Stimulated activated CD4-positive, alpha-beta T cell treated with anti-CD3 and anti-CD28 coated beads, Interleukin-12 subunit alpha, Interleukin-12 subunit beta, amount 100 ng/mL, for 48 hours (primary cell): ENCODE results near the gene RAB5A.
A peak's percentile ranks its signal among the peaks of the same experiment; 100 is the strongest.
"Not testable (repeated sequence)": the region's sequence is repeated elsewhere in the genome, so short reads cannot be mapped to it uniquely, and the experiment has no call there.

ENCODE experiments used
- DNase-seq, 3 donors: peaks; one replicate each; pipeline ENCODE4 v3.0.0-alpha.2; 2020; ENCODE audit warnings: low read depth in 2 of 3, low spot score in 1 of 3

The RAB5A gene, protein sequence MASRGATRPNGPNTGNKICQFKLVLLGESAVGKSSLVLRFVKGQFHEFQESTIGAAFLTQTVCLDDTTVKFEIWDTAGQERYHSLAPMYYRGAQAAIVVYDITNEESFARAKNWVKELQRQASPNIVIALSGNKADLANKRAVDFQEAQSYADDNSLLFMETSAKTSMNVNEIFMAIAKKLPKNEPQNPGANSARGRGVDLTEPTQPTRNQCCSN

GRCh38 chr3:19946832-19947548 is at the start of gene RAB5A:
RAB5A (plus strand) TSS chr3:19947097; CDS start chr3:19950899, 3,802 bp downstream.
- peak; percentile 95 to 96 (median 95) for DNase-seq

DNA sequence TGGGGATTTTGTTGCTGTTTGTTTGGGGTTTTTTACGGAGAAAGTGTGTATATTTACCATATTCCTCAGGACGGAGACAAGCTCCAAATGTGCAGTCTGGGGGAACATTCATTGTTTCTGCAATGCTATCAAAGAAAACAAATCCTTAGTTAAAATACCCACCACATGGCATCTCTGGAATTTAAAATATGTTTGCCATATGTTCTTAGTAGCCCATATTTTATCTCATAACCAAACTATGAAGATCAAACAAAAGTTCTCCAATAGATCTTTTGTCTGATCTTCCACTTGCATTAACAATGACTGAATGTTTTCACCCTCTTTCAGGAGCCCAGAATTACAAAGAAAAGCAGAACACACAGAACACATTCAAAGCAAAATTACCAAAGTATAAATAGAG is 48.2 kb upstream of the RAB5A start:
- DNase-seq: no peak

DNA sequence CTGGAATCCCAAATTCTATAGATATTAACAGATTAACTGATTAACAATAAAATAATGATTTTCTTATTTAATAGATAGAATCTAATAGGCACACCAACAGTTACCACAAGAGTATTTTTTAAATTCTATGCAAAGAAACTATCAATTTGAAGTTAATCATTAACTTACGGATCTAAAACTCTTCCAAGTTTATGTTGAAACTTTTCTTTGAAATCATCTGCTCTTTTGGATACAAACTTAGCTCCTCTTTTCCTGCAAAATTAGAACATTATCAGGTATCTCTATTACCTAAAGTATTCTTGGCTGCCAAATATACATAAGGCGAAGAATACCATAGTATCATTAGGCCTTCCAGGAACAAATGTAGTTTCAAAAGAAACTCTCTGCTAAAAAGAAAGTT is 47.6 kb upstream of the RAB5A start:
- no peak for DNase-seq

DNA sequence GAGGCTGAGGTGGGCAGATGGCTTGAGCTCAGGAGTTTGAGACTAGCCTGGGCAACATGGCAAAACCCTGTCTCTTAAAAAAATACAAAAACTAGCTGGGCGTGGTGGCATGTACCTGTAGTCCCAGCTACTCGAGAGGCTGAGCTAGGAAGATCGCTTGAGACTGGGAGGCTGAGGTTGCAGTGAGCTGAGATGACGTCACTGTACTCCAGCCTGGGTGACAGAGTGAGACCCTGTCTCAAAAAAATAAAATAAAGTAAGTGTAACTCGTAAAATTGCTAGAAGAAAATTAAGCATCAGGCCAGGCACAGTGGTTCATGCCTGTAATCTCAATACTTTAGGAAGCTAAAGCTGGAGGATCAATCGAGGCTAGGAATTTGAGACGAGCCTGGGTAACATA is 47.1 kb upstream of the RAB5A start:
- not testable (repeated sequence) for DNase-seq

GRCh38 chr3:19901337-19901736 is 45.6 kb upstream of the RAB5A start:
- no peak for DNase-seq

- DNase-seq: no peak
Measured at GRCh38 chr3:19901918-19902317, 45.0 kb upstream of the RAB5A start.

- DNase-seq: no peak
Measured at GRCh38 chr3:19903649-19904048, 43.2 kb upstream of the RAB5A start.

DNA sequence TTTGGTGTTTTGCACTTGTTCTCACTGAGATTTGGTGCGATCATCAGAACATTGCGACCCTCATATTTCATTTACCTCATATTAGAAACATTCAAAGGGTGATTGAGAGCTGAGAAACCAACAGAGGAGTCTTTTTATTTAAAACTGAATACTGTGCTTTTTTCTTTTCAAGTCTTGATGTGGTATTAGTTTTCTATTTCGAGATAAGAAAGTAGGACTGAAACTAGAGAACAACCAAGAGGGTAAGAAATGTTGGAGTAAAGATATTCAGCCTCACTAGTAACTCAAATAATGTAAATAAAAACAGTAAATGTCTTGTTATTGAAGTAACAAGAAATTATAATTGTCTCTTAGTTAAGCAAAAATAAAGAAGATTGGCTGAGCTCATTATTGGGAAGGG is 39.4 kb upstream of the RAB5A start:
- no peak for DNase-seq

- no peak for DNase-seq
Measured at GRCh38 chr3:19911452-19911851, 35.4 kb upstream of the RAB5A start.

GRCh38 chr3:19917167-19917566 is 29.7 kb upstream of the RAB5A start:
- no peak for DNase-seq

GRCh38 chr3:19920401-19921080 is 26.4 kb upstream of the RAB5A start:
- no peak for DNase-seq

- peak in 2 of 3 donors; percentile 39 to 48 for DNase-seq
Measured at GRCh38 chr3:19931180-19931692, 15.7 kb upstream of the RAB5A start.

GRCh38 chr3:19931767-19932188 is 15.1 kb upstream of the RAB5A start:
- peak in 1 of 3 donors; percentile 27 for DNase-seq

DNA sequence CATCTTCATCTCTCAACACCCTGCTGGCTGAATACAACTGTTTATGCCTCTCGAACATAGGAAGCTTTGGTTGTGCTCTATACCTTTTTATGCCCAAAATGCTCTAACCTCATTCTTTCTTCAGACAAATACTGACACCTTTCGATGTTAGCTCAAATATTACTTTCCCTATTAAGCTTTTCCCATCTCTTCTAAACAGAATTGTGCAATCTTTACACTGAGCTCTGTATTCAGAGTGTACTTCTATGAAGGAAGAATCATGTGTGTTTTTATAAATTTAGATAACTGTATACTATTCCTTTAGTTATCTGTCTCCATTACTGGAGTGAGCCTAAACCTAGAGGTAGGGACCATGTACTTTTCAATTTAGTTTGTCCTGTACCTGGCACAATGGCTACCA is 14.5 kb upstream of the RAB5A start:
- DNase-seq: no peak

DNA sequence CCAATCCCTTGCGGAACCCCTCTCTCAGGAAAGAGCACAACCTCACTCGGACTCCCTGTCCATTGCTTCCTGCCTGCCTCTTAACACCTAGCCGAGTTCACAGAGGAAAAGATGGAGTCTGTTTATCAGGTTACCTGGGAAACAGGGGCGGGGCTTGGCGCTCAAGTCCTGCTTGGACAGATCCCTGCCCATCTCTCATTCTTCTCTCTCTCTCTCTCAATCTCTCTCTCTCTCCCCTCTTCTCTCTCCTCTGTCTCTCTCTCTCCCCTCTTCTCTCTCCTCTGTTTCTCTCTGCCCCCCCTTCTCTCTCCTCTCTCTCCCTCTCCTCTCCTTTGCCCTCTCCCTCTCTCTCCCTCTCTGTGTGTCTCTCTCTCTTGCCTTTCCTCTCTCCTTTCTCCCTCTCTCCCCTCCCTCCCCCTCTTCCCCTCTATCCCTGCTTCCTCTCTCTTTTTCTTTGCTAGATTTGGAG is 12.8 kb upstream of the RAB5A start, which contains the start of gene EFHB:
Gene EFHB (minus strand): TSS at position 120 of the 469 bp plus-strand sequence. CDS start 199 bp downstream, outside the sequence.
- DNase-seq: no peak

GRCh38 chr3:19937459-19938294 is 9.2 kb upstream of the RAB5A start:
- peak in 1 of 3 donors; percentile 8 for DNase-seq

DNA sequence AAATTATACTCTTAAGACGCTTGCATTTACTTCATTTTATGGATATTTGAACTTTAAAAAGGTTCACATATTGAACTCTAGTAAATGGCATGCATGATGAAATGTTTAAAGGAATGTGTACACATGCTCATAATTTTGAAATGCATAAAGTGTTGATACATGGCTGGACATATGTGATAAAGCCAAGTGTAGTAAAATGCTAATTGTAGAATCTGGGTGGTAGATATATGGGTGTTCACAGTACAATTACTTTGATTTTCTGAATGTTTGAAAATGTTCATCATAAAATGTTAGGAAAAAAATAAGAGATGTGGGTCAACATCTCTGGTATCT is 8.6 kb upstream of the RAB5A start:
- DNase-seq: no peak

DNA sequence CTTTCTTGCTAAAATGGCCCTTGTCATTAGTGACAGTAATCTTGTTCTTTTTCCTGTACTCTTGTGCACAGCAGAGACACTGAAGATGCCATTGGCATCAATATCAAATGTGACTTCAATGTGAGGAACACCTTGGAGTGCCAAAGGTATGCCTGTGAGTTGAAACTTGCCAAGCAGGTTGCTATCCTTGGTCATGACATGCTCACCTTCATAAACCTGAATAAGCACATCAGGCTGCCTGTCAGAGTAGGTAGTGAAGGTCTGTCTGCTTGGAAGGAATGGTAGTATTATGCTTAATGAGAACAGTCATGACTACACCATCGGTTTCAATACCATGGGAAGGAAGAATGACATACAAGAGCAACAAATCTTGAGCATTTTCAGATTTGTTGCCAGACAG is 6.3 kb upstream of the RAB5A start:
- no peak for DNase-seq

GRCh38 chr3:19945534-19945933 is 1.4 kb upstream of the RAB5A start:
- no peak for DNase-seq

- peak in 1 of 3 donors; percentile 11 for DNase-seq
Measured at GRCh38 chr3:19945969-19946831, 697 bp upstream of the RAB5A start.
